Immature natural killer cell (primary cell): ENCODE data around the gene TLCD1. TPM values are rescaled to one million over a fixed set of nuclear protein-coding genes. Genes with fewer than 3 reads are reported as not detected.
A peak's percentile ranks its signal among the peaks of the same experiment; 100 is the strongest.
"Not testable (repeated sequence)": the region's sequence is repeated elsewhere in the genome, so short reads cannot be mapped to it uniquely, and the experiment has no call there.

Source experiments
- DNase-seq, 3 donors: peaks; one replicate each; pipeline ENCODE4 v3.0.0; 2022; ENCODE audit warnings: mixed read lengths in 1 of 3
- H3K27ac Mint-ChIP-seq, 6 donors: one replicate each; pipeline ENCODE4 v1.8.0; 2020; ENCODE audit warnings: mixed read lengths in 6 of 6, mild to moderate bottlenecking in 5 of 6, inconsistent platforms in 4 of 6, moderate library complexity in 3 of 6
- H3K27me3 Mint-ChIP-seq, 3 donors: one replicate each; pipeline ENCODE4 v1.8.0; 2020 to 2021; ENCODE audit warnings: low read depth in 3 of 3, mild to moderate bottlenecking in 3 of 3, mixed read lengths in 3 of 3, moderate library complexity in 3 of 3, inconsistent platforms in 1 of 3
- H3K36me3 Mint-ChIP-seq, 3 donors: one replicate each; pipeline ENCODE4 v1.8.0; 2020; ENCODE audit warnings: mixed read lengths in 3 of 3, inconsistent platforms in 2 of 3, mild to moderate bottlenecking in 2 of 3
- H3K4me1 Mint-ChIP-seq, 2 donors: one replicate each; pipeline ENCODE4 v1.8.0; 2020; ENCODE audit warnings: inconsistent platforms in 2 of 2, mild to moderate bottlenecking in 2 of 2, mixed read lengths in 2 of 2, moderate library complexity in 1 of 2
- H3K4me3 Mint-ChIP-seq, 5 donors: one replicate each; pipeline ENCODE4 v1.8.0; 2020; ENCODE audit warnings: mild to moderate bottlenecking in 5 of 5, mixed read lengths in 5 of 5, inconsistent platforms in 3 of 5, moderate library complexity in 3 of 5
- H3K9me3 Mint-ChIP-seq, 6 donors: one replicate each; pipeline ENCODE4 v1.8.0; 2020; ENCODE audit warnings: mild to moderate bottlenecking in 6 of 6, mixed read lengths in 6 of 6, inconsistent platforms in 4 of 6, moderate library complexity in 3 of 6
- polyA plus RNA-seq, 3 donors: library from polyadenylated mRNA; unstranded; fragments of 300-500 nt; fragmentation: Illumina TruSeq; gene quantifications; one replicate each; pipeline ENCODE4 v1.2.3, GENCODE V29; 2021

The TLCD1 gene
- polyA plus RNA-seq, 3 donors from 2014 or later = not detected

- Mint-ChIP-seq H3K36me3 (no peaks in the 10 kb centered on the region), H3K4me1 (peaks cover 10 to 22% of the 10 kb centered on the region in 2 donors), H3K27me3 (peaks cover 2 to 12% (median 5%) of the 10 kb centered on the region in 3 donors), H3K4me3 (peak within 1 kb of the TSS; percentile 84 to 94 (median 86)), H3K27ac (peak within 1 kb of the TSS; percentile 69 to 94 (median 83)), H3K9me3 (no peaks in the 10 kb centered on the region)
- peak; percentile 72 to 79 (median 77) for DNase-seq
Measured at GRCh38 chr17:28743243-28744103, 17.4 kb upstream of the TLCD1 start, which contains the start of gene TRAF4. TRAF4 (plus strand) TSS chr17:28744011; CDS start chr17:28744113, 102 bp downstream.

GRCh38 chr17:28741358-28742349 is 15.6 kb upstream of the TLCD1 start:
- Mint-ChIP-seq H3K27ac (no peak overlapping the region), H3K27me3 (peaks cover 2 to 12% (median 5%) of the 10 kb centered on the region in 3 donors), H3K4me1 (peaks cover 10 to 22% of the 10 kb centered on the region in 2 donors), H3K9me3 (no peaks in the 10 kb centered on the region), H3K4me3 (peak overlapping the region in 3 of 5 donors; percentile 13 to 18 (median 17)), H3K36me3 (no peaks in the 10 kb centered on the region)
- no peak for DNase-seq

- Mint-ChIP-seq H3K9me3 (no peaks in the 10 kb centered on the region), H3K4me3 (peak overlapping the region in 2 of 5 donors; percentile 13 to 17), H3K27ac (no peak overlapping the region), H3K4me1 (peaks cover 10 to 16% of the 10 kb centered on the region in 2 donors), H3K27me3 (peaks cover 2 to 11% (median 3%) of the 10 kb centered on the region in 3 donors), H3K36me3 (no peaks in the 10 kb centered on the region)
- DNase-seq = no peak
Measured at GRCh38 chr17:28740406-28741357, 14.6 kb upstream of the TLCD1 start.

GRCh38 chr17:28738680-28739384 is 12.8 kb upstream of the TLCD1 start:
- H3K27ac Mint-ChIP-seq = peak overlapping the region in 1 of 6 donors; percentile 71
- peaks cover 0 to 4% of the 10 kb centered on the region in 2 donors for H3K4me1 Mint-ChIP-seq
- H3K4me3 Mint-ChIP-seq = no peak overlapping the region
- H3K36me3 Mint-ChIP-seq = no peaks in the 10 kb centered on the region
- no peak for DNase-seq
- H3K9me3 Mint-ChIP-seq = no peaks in the 10 kb centered on the region
- H3K27me3 Mint-ChIP-seq = peaks cover 0 to 3% (median 2%) of the 10 kb centered on the region in 3 donors

- Mint-ChIP-seq H3K4me1 (peaks cover 0 to 2% of the 10 kb centered on the region in 2 donors), H3K36me3 (no peaks in the 10 kb centered on the region), H3K9me3 (no peaks in the 10 kb centered on the region), H3K27ac (peak overlapping the region in 1 of 6 donors; percentile 71), H3K4me3 (no peak overlapping the region), H3K27me3 (peaks cover 0 to under 1% (median under 1%) of the 10 kb centered on the region in 3 donors)
- no peak for DNase-seq
Measured at GRCh38 chr17:28737770-28738679, 12.0 kb upstream of the TLCD1 start.

GRCh38 chr17:28737316-28737715 is 11.3 kb upstream of the TLCD1 start:
- H3K9me3 Mint-ChIP-seq = no peaks in the 10 kb centered on the region
- no peak overlapping the region for H3K4me3 Mint-ChIP-seq
- no peaks in the 10 kb centered on the region for H3K4me1 Mint-ChIP-seq
- no peaks in the 10 kb centered on the region for H3K36me3 Mint-ChIP-seq
- no peaks in the 10 kb centered on the region for H3K27me3 Mint-ChIP-seq
- H3K27ac Mint-ChIP-seq = no peak overlapping the region
- no peak for DNase-seq

GRCh38 chr17:28735913-28736769 is 10.1 kb upstream of the TLCD1 start:
- not testable (repeated sequence) for H3K27me3 Mint-ChIP-seq, H3K27ac Mint-ChIP-seq, H3K9me3 Mint-ChIP-seq, DNase-seq, H3K4me3 Mint-ChIP-seq, H3K4me1 Mint-ChIP-seq, H3K36me3 Mint-ChIP-seq

- Mint-ChIP-seq H3K27me3 (no peaks in the 10 kb centered on the region), H3K27ac (no peak overlapping the region), H3K36me3 (no peaks in the 10 kb centered on the region), H3K4me3 (no peak overlapping the region), H3K4me1 (no peaks in the 10 kb centered on the region), H3K9me3 (no peaks in the 10 kb centered on the region)
- DNase-seq = no peak
Measured at GRCh38 chr17:28735242-28735722, 9.2 kb upstream of the TLCD1 start.

- Mint-ChIP-seq H3K4me1 (no peaks in the 10 kb centered on the region), H3K27ac (no peak overlapping the region), H3K36me3 (no peaks in the 10 kb centered on the region), H3K9me3 (no peaks in the 10 kb centered on the region), H3K27me3 (peaks cover 0 to 2% (median 0%) of the 10 kb centered on the region in 3 donors), H3K4me3 (no peak overlapping the region)
- no peak for DNase-seq
Measured at GRCh38 chr17:28734712-28735241, 8.7 kb upstream of the TLCD1 start.

GRCh38 chr17:28733346-28733745 is 7.3 kb upstream of the TLCD1 start:
- Mint-ChIP-seq H3K4me1 (peaks cover 6 to 9% of the 10 kb centered on the region in 2 donors), H3K4me3 (no peak overlapping the region), H3K27me3 (peaks cover 3 to 5% (median 4%) of the 10 kb centered on the region in 3 donors), H3K9me3 (no peaks in the 10 kb centered on the region), H3K27ac (no peak overlapping the region), H3K36me3 (no peaks in the 10 kb centered on the region)
- no peak for DNase-seq
